Nasal cavity respiratory epithelium epithelial cell of viscerocranial mucosa (primary cell): Measurements from ENCODE around the gene ZNF273. TPM values are rescaled to one million over a fixed set of nuclear protein-coding genes. Genes with fewer than 3 reads are reported as not detected.

Source experiments
- total RNA-seq: library from RNA; depleted of rRNA; stranded (reverse); fragments of >200 nt; gene quantifications from 2 replicates; pipeline ENCODE4 v1.2.3, GENCODE V29; 2014

ZNF273 gene
- 2.1 and 6.8 TPM in 2 replicates for total RNA-seq

GRCh38 chr7:64902806-64903721 is at the start of gene ZNF273:
Gene ZNF273, plus strand, starts transcription at chr7:64903273. Its CDS starts 45 bp downstream, at chr7:64903318.

Other genes with a start within 250 kb of the ZNF273 start
- gene ZNF107, start 237.1 kb upstream of the ZNF273 start, total RNA-seq, result 0.34 and 3.1 TPM in 2 replicates
- 6.2 and 15.7 TPM in 2 replicates for gene ZNF138, start 108.8 kb upstream of the ZNF273 start, total RNA-seq
- gene ZNF117, start 87.8 kb downstream of the ZNF273 start, total RNA-seq, result 2.4 and 31.0 TPM in 2 replicates
- 3.8 and 29.0 TPM in 2 replicates for gene ERV3-1, start 103.4 kb downstream of the ZNF273 start, total RNA-seq